Osteoblast (primary cell): ENCODE results near the gene E2F8. TPM values are rescaled to one million over a fixed set of nuclear protein-coding genes. Genes with fewer than 3 reads are reported as not detected.

ENCODE experiments used
- DNase-seq: peaks from one replicate; pipeline ENCODE4 v3.0.0; 2011; ENCODE audit warnings: low spot score, mixed read lengths; ENCODE audit not compliant: insufficient read length; ENCODE audit errors: missing footprints
- H2AFZ ChIP-seq: 2 replicates; pipeline ENCODE4 v1.6.0; 2011; ENCODE audit warnings: mild to moderate bottlenecking, low read length
- H3K27ac ChIP-seq: 2 replicates; pipeline ENCODE4 v1.5.1; 2011; ENCODE audit warnings: mild to moderate bottlenecking, low read depth, low read length, moderate library complexity
- H3K27me3 ChIP-seq: 2 replicates; pipeline ENCODE4 v1.6.0; 2012; ENCODE audit warnings: mild to moderate bottlenecking, control low read depth, inconsistent platforms, low read length, moderate library complexity; ENCODE audit not compliant: insufficient read depth
- H3K36me3 ChIP-seq: 2 replicates; pipeline ENCODE4 v1.5.1; 2011; ENCODE audit warnings: mild to moderate bottlenecking, low read length, control low read depth, moderate library complexity; ENCODE audit not compliant: insufficient read depth
- H3K4me1 ChIP-seq: 2 replicates; pipeline ENCODE4 v1.5.1; 2011; ENCODE audit warnings: mild to moderate bottlenecking, low read length, control low read depth, moderate library complexity; ENCODE audit not compliant: insufficient read depth
- H3K4me2 ChIP-seq: 2 replicates; pipeline ENCODE4 v1.6.0; 2011; ENCODE audit warnings: mild to moderate bottlenecking, low read length; ENCODE audit not compliant: insufficient read depth
- H3K4me3 ChIP-seq: fragments of 200-600 bp; sonication (generic); 3 replicates; pipeline ENCODE4 v1.5.1; 2012; ENCODE audit warnings: mild to moderate bottlenecking, low read length, inconsistent platforms; ENCODE audit not compliant: insufficient read depth
- H3K79me2 ChIP-seq: 2 replicates; pipeline ENCODE4 v1.6.0; 2012; ENCODE audit warnings: mild to moderate bottlenecking, low read length, control low read depth, inconsistent platforms; ENCODE audit not compliant: insufficient read depth
- H3K9me3 ChIP-seq: 2 replicates; pipeline ENCODE4 v1.5.1; 2011; ENCODE audit warnings: low read depth, low read length, control low read depth
- H4K20me1 ChIP-seq: 2 replicates; pipeline ENCODE4 v1.6.0; 2012; ENCODE audit warnings: mild to moderate bottlenecking, low read length, control low read depth; ENCODE audit not compliant: insufficient read depth
- CTCF ChIP-seq: IDR thresholded peaks from 2 replicates; pipeline ENCODE4 v1.5.1; 2011; ENCODE audit warnings: mild to moderate bottlenecking, low read depth, low read length, moderate library complexity; ENCODE audit errors: extremely low read depth
- total RNA-seq: library from RNA; depleted of rRNA; stranded (reverse); fragments of >200 nt; gene quantifications from 2 replicates; pipeline ENCODE4 v1.2.3, GENCODE V29; 2012

Gene E2F8
- total RNA-seq, result 0.29 and 0.36 TPM in 2 replicates

- Histone ChIP-seq H2AFZ (peak within 1 kb of the TSS; percentile 95), H3K79me2 (peaks cover 2% of the 10 kb centered on the region), H3K9me3 (no peaks in the 10 kb centered on the region), H3K4me1 (peaks cover 11% of the 10 kb centered on the region), H3K27ac (peak within 1 kb of the TSS; percentile 18), H4K20me1 (no peaks in the 10 kb centered on the region), H3K36me3 (no peaks in the 10 kb centered on the region), H3K27me3 (peaks cover 22% of the 10 kb centered on the region), H3K4me2 (peak within 1 kb of the TSS; percentile 97), H3K4me3 (peak within 1 kb of the TSS; percentile 87)
- TF ChIP-seq CTCF, result no peak
- DNase-seq, result peak; percentile 99
Observed at GRCh38 chr11:19240420-19241259, at the start of gene E2F8. Gene E2F8 (minus strand): TSS chr11:19240945. CDS start chr11:19240121, 824 bp downstream.

- Histone ChIP-seq H4K20me1 (no peaks in the 10 kb centered on the region), H3K4me2 (no peak overlapping the region), H3K4me3 (no peak overlapping the region), H3K9me3 (no peaks in the 10 kb centered on the region), H3K27ac (no peak overlapping the region), H3K27me3 (peaks cover 24% of the 10 kb centered on the region), H3K36me3 (no peaks in the 10 kb centered on the region), H3K4me1 (no peaks in the 10 kb centered on the region), H2AFZ (no peak overlapping the region), H3K79me2 (no peaks in the 10 kb centered on the region)
- no peak for DNase-seq
- no peak for TF ChIP-seq CTCF
Observed at GRCh38 chr11:19290356-19290755, 49.6 kb upstream of the E2F8 start.

GRCh38 chr11:19288256-19288655, 47.5 kb upstream of the E2F8 start:
- H3K79me2 ChIP-seq, result no peaks in the 10 kb centered on the region
- no peaks in the 10 kb centered on the region for H3K4me1 ChIP-seq
- H3K4me2 ChIP-seq, result no peak overlapping the region
- H3K36me3 ChIP-seq, result no peaks in the 10 kb centered on the region
- H4K20me1 ChIP-seq, result no peaks in the 10 kb centered on the region
- no peak overlapping the region for H2AFZ ChIP-seq
- H3K27me3 ChIP-seq, result peaks cover 17% of the 10 kb centered on the region
- H3K9me3 ChIP-seq, result no peaks in the 10 kb centered on the region
- no peak overlapping the region for H3K27ac ChIP-seq
- no peak for DNase-seq
- TF ChIP-seq CTCF, result no peak
- H3K4me3 ChIP-seq, result no peak overlapping the region

- H3K27me3 ChIP-seq, result peaks cover 16% of the 10 kb centered on the region
- H3K27ac ChIP-seq, result no peak overlapping the region
- H3K4me2 ChIP-seq, result no peak overlapping the region
Observed at GRCh38 chr11:19286411-19286810, 45.7 kb upstream of the E2F8 start.

More at GRCh38 chr11:19286411-19286810, 45.7 kb upstream of the E2F8 start:
- Histone ChIP-seq H2AFZ (no peak overlapping the region), H3K4me1 (no peaks in the 10 kb centered on the region), H3K79me2 (no peaks in the 10 kb centered on the region), H3K4me3 (no peak overlapping the region), H3K9me3 (no peaks in the 10 kb centered on the region), H4K20me1 (no peaks in the 10 kb centered on the region), H3K36me3 (no peaks in the 10 kb centered on the region)
- no peak for TF ChIP-seq CTCF
- DNase-seq, result no peak
